OCI-LY7 (cell line): ENCODE data around the gene OTOP1.
"Not testable (repeated sequence)": the region's sequence is repeated elsewhere in the genome, so short reads cannot be mapped to it uniquely, and the experiment has no call there.

Source experiments
- EZH2phosphoT487 ChIP-seq: fragments of 200-600 bp; sonication (generic); IDR thresholded peaks from 2 replicates; pipeline ENCODE4 v1.6.1; 2018; ENCODE audit warnings: low read depth, borderline replicate concordance, mild to moderate bottlenecking, mixed run types, antibody characterized with exemption, low read length, moderate library complexity, mixed read lengths
- TF ChIP-seq, protein P1 (sequence below): fragments of 200-600 bp; sonication (generic); conservative IDR thresholded peaks from 2 replicates; pipeline ENCODE4 v1.5.1; 2014; ENCODE audit warnings: mild to moderate bottlenecking, antibody characterized with exemption, low read length, moderate library complexity, mixed read lengths

DNA sequence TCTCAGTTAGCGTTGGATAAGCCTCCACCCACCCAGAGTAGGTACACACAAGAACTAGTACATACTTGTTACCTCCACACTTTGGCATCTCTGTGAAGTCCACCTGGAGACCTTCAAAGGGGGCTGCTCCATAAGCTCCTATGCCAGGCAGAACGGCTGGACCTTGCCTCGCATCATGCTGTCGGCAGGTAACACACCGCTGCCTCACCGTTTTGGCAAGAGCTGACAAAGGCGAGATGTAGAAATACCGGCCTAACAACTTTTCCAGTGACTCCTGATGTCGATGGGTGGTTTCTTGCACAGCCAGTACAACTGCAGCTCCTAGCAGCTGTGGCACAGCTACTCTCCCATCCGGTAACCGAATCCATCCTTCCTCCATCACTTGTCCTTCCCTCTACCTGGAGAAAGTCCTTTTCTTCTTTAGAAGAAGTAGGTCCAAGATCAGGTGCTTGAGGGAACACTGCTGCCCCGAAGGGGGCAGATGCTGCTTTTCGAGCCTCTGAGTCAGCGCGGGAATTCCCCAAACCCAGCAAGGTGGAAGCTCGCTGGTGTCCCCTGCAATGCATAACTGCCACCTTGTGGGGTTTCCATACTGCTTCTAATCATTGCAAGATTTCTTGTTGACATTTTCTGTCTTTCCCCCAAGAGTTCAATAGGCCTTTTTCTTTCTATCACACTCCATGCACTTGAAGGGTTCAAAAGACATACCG lies 65.6 kb downstream of the OTOP1 start:
- TF ChIP-seq, protein P1, sequence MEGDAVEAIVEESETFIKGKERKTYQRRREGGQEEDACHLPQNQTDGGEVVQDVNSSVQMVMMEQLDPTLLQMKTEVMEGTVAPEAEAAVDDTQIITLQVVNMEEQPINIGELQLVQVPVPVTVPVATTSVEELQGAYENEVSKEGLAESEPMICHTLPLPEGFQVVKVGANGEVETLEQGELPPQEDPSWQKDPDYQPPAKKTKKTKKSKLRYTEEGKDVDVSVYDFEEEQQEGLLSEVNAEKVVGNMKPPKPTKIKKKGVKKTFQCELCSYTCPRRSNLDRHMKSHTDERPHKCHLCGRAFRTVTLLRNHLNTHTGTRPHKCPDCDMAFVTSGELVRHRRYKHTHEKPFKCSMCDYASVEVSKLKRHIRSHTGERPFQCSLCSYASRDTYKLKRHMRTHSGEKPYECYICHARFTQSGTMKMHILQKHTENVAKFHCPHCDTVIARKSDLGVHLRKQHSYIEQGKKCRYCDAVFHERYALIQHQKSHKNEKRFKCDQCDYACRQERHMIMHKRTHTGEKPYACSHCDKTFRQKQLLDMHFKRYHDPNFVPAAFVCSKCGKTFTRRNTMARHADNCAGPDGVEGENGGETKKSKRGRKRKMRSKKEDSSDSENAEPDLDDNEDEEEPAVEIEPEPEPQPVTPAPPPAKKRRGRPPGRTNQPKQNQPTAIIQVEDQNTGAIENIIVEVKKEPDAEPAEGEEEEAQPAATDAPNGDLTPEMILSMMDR = not testable (repeated sequence)
- not testable (repeated sequence) for TF ChIP-seq EZH2phosphoT487
